ENCODE measurements around the gene PSORS1C1.
"Not testable (repeated sequence)": the region's sequence is repeated elsewhere in the genome, so short reads cannot be mapped to it uniquely, and the experiment has no call there.

PSORS1C1 gene

GRCh38 chr6:31114541-31114878, at the start of gene PSORS1C1:
PSORS1C1 (plus strand) TSS chr6:31114800; CDS start chr6:31129633, 14,833 bp downstream.
- in situ Hi-C loops (cut with HindIII; ENCODE audit: low pct_unique_long_range_greater_than_20kb, low sequenced_read_pairs): no loop called here
- peak in 1 of 2 experiments; percentile 66 for DNase-seq (ENCODE audit: low read depth in 1 of 2, low spot score in 1 of 2)
- no peak for TF ChIP-seq JUND (IDR thresholded peaks at IDR 0.05; ENCODE audit: low read depth)

GRCh38 chr6:31065556-31065955, 49.0 kb upstream of the PSORS1C1 start:
- DNase-seq (ENCODE audit: low read depth in 1 of 2, low spot score in 1 of 2): no peak
- in situ Hi-C loops (cut with HindIII; ENCODE audit: low pct_unique_long_range_greater_than_20kb, low sequenced_read_pairs): no loop called here

GRCh38 chr6:31067028-31067427, 47.6 kb upstream of the PSORS1C1 start:
- in situ Hi-C loops (cut with HindIII; ENCODE audit: low pct_unique_long_range_greater_than_20kb, low sequenced_read_pairs); DNase-seq (ENCODE audit: low read depth in 1 of 2, low spot score in 1 of 2): not testable (repeated sequence)

More at GRCh38 chr6:31065556-31065955, 49.0 kb upstream of the PSORS1C1 start:
- no peak for TF ChIP-seq JUND (IDR thresholded peaks at IDR 0.05; ENCODE audit: low read depth)

- in situ Hi-C loops (cut with HindIII; ENCODE audit: low pct_unique_long_range_greater_than_20kb, low sequenced_read_pairs); DNase-seq (ENCODE audit: low read depth in 1 of 2, low spot score in 1 of 2): not testable (repeated sequence)
Measured at GRCh38 chr6:31067891-31068668, 46.5 kb upstream of the PSORS1C1 start.

- peak; percentile 55 to 82 for DNase-seq (ENCODE audit: low read depth in 1 of 2, low spot score in 1 of 2)
- in situ Hi-C loops (cut with HindIII; ENCODE audit: low pct_unique_long_range_greater_than_20kb, low sequenced_read_pairs): no loop called here
- no peak for TF ChIP-seq JUND (IDR thresholded peaks at IDR 0.05; ENCODE audit: low read depth)
Measured at GRCh38 chr6:31068669-31069340, 45.8 kb upstream of the PSORS1C1 start.

GRCh38 chr6:31070711-31071197, 43.8 kb upstream of the PSORS1C1 start:
- no peak for TF ChIP-seq JUND (IDR thresholded peaks at IDR 0.05; ENCODE audit: low read depth)
- in situ Hi-C loops (cut with HindIII; ENCODE audit: low pct_unique_long_range_greater_than_20kb, low sequenced_read_pairs): no loop called here
- peak; percentile 76 to 82 for DNase-seq (ENCODE audit: low read depth in 1 of 2, low spot score in 1 of 2)

- no peak for TF ChIP-seq JUND (IDR thresholded peaks at IDR 0.05; ENCODE audit: low read depth)
- DNase-seq (ENCODE audit: low read depth in 1 of 2, low spot score in 1 of 2): no peak
- in situ Hi-C loops (cut with HindIII; ENCODE audit: low pct_unique_long_range_greater_than_20kb, low sequenced_read_pairs): no loop called here
Measured at GRCh38 chr6:31074401-31074800, 40.2 kb upstream of the PSORS1C1 start.

- TF ChIP-seq JUND (IDR thresholded peaks at IDR 0.05; ENCODE audit: low read depth): no peak
- no peak for DNase-seq (ENCODE audit: low read depth in 1 of 2, low spot score in 1 of 2)
- in situ Hi-C loops (cut with HindIII; ENCODE audit: low pct_unique_long_range_greater_than_20kb, low sequenced_read_pairs): no loop called here
Measured at GRCh38 chr6:31075528-31075927, 39.1 kb upstream of the PSORS1C1 start.

- in situ Hi-C loops (cut with HindIII; ENCODE audit: low pct_unique_long_range_greater_than_20kb, low sequenced_read_pairs): no loop called here
- DNase-seq (ENCODE audit: low read depth in 1 of 2, low spot score in 1 of 2): no peak
- no peak for TF ChIP-seq JUND (IDR thresholded peaks at IDR 0.05; ENCODE audit: low read depth)
Measured at GRCh38 chr6:31076611-31077010, 38.0 kb upstream of the PSORS1C1 start.

GRCh38 chr6:31079656-31080261, 34.8 kb upstream of the PSORS1C1 start:
- no peak for TF ChIP-seq JUND (IDR thresholded peaks at IDR 0.05; ENCODE audit: low read depth)
- in situ Hi-C loops (cut with HindIII; ENCODE audit: low pct_unique_long_range_greater_than_20kb, low sequenced_read_pairs): no loop called here
- DNase-seq (ENCODE audit: low read depth in 1 of 2, low spot score in 1 of 2): peak; percentile 44 to 73

GRCh38 chr6:31081872-31082271, 32.7 kb upstream of the PSORS1C1 start:
- in situ Hi-C loops (cut with HindIII; ENCODE audit: low pct_unique_long_range_greater_than_20kb, low sequenced_read_pairs): no loop called here
- DNase-seq (ENCODE audit: low read depth in 1 of 2, low spot score in 1 of 2): peak in 1 of 2 experiments; percentile 70
- no peak for TF ChIP-seq JUND (IDR thresholded peaks at IDR 0.05; ENCODE audit: low read depth)

- in situ Hi-C loops (cut with HindIII; ENCODE audit: low pct_unique_long_range_greater_than_20kb, low sequenced_read_pairs): no loop called here
- peak in 1 of 2 experiments; percentile 31 for DNase-seq (ENCODE audit: low read depth in 1 of 2, low spot score in 1 of 2)
- no peak for TF ChIP-seq JUND (IDR thresholded peaks at IDR 0.05; ENCODE audit: low read depth)
Measured at GRCh38 chr6:31083742-31084354, 30.8 kb upstream of the PSORS1C1 start.

Measured in T47D (cell line).